Effector CD8-positive, alpha-beta T cell (primary cell): ENCODE data around the gene PNLIPRP2.

ENCODE experiments used
- DNase-seq: peaks from one replicate; lab custom pipeline; 2025; lab: John Stamatoyannopoulos, UW

Gene PNLIPRP2

DNA sequence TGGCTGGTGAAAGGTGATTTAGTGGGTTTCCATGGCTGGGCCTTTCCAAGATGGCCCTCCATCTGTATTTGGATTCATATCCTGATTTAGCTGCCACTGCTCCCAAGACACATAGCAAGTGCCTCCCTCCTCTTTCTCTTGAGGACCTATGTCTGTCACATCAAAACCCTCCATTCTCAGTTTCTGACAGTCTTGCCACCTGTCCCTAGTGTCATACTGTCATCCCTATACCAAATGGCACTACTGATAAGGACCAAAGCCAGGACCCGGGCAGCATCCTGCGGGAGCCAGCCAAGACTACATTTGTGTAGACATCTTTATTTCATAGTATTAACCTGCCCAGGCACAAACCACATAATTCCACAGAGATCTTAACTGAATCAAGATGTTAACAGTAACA lies 34.8 kb downstream of the PNLIPRP2 start:
- no peak for DNase-seq

DNA sequence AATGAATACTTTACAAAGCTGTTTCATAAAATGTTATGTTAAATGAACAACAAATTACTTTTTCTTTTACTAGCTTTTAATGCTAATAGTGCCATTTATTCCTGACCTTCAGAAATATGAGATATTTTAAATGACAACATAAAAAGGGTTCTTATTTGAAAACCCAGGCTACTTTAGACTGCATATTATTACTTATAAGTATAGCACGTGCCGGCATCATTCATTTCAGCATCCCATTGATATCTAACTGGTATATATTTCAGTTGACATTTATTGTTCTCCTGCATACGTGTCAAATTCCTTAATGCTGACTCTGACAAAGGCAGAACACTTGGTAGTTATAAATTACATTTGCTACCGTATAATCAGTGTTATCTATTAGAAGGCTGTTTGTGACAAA lies 35.3 kb downstream of the PNLIPRP2 start:
- no peak for DNase-seq

DNA sequence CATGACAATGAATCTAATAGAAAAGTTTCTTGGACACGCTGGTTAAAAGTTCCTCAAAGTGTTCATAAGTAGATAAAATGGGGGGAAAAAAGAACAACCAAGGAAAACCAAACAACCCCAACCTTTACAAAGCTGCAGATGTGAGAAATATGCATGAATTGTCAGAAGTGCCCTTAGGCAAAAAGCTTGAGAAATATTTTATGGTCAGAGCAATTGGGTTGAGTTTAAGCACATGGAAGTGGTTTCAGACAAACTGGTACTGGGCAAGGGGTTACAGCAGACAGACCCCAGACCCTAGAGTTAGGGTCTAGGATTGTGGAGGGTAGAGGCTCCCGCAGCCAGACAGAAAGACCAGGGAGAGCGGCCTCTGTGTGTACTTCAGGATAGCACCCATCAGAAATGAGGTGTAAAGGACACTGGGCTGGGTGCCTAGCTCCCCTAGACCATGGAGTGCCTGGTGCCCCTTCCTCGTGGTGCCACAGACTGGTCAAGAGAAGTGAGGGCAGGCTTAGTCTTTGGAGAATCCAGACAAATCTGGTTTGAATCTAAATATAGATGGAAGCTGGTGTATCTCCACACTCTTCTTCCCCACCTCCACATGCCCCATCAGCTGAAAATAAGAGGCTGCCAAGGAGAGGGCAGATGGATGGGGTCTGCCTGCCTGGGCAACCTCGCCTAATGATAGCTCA lies 37.3 kb downstream of the PNLIPRP2 start:
- DNase-seq, result no peak

DNA sequence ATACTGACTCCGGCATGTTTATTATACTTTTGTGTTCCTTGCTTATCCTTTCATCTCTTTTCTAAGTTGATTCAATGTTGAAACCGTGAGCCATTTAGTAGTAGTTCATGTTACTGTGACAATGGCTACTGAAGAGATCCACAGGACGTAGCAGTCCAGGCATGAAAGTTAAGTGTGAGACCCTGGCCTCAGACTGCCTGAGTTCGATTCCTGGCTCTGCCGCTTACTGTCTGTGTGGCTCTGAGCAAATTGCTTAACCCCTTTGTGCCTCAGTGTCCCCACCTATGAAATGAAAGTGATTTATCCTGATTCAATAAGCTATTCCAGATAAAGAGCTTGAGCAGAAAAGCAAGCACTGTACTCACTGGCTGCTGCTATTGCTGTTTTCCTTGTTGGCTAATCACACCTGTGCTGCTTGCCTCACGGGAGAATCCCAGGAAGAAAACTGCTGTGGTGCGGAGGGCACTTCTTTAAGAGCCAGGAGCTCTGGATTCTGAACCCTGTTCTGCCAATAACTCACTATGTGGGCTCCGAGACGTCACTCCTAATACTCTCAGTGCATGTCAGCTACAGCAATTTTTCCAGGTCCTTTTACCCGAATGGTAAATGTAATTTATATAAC lies 38.4 kb downstream of the PNLIPRP2 start:
- no peak for DNase-seq

DNA sequence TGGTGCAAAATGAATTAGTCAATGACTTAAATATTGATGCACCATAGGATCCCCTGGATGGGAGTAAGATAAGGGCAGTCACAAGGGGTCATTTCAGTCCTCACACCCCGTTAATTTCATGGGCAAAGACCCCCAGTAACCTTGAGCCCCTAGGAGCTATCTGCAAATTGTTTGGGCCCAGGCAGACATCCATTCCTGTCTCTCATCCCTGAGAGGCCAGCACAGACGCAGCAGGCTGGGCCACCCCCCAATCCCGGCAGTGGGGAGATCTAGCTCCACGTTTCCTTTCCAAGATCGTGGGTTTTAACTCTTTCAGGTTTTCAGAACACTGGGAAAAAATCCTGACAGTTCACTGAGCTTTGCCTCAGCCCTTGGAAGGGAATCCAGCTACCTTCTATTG lies 40.1 kb downstream of the PNLIPRP2 start:
- no peak for DNase-seq

DNA sequence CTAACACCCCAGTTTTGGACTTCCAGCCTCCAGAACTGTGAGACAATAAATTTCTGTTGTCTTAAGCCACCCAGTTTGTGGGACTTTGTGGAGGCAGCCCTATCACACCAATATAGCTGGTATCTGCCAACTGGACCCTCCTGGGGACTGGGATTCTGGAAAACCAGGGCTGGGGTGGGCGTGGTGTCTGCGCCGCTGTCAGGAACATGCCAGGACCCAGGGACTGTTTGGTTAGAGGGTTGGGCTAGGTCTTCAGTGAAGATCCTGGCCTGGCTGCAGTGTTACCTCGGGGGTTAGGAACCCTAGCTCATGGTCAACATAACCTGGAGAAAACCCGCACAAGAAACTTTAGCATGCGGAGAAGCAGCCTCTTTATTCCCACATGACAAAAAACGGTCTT lies 42.6 kb downstream of the PNLIPRP2 start:
- DNase-seq, result no peak

DNA sequence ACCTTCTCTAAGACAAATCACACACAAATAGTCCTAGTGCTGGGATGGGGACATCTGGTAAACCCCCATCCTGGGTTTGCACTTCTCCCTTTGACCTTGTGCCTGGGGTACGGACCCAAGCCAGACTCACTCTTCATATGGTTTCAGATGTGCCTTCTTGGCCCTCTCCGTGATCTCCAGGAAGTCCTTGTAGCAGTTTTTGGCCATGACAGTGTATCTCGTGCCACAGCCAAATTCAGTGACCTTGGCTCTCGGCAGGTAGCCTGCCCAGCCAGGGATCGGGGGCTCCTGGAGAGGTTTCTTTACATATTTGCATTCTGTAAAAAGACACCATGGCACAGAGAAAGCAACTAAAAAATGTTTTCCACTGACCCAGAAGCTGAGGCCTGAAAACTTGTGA lies 43.9 kb downstream of the PNLIPRP2 start:
- no peak for DNase-seq

DNA sequence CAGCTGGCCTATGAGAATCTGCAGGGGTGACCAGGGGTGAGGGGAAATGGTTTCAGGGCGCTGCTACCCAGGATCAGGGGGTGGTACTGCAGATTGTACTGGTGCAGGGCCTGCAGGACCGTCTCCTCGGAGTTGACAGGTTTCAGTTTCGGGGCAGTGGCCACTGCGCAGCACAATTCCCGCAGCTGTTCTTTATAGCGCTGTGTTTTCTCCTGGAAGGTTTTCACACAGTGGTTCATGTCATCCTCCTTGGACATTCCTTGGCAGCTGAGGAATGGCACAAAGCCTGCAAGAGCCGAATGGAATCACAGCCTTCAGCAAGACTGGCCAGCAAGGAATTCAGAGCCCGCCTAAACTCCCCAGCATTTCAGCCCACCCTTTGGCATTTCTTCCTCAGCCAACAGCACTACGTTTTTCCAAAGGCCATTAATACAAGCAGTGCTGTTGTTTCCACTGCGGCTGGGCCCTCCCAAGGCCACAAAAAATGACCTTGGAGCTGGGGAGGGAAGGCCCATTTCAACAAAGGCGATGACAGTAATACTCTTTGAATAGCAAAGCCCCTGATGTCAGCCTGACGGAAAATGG lies 44.9 kb downstream of the PNLIPRP2 start:
- no peak for DNase-seq

DNA sequence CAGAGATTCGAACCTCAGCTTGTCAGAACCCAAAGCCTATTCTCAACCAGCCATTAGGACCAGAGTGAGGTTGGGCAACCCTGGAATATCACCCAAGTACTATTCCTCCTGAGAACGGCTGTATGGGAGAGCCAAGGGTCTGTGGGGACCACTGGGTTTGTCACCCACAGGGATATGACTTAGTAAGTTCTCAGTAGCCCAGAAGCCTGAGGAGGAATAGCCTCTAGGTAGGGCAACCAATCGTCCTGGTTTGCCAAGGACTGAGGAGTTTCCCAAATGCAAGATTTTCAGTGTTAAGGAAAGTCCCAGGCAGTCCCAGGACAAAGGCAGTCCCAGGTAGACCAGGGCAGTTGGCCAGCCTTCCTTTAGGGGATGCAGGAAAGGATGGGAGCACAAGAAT lies 46.7 kb downstream of the PNLIPRP2 start:
- DNase-seq, result no peak

DNA sequence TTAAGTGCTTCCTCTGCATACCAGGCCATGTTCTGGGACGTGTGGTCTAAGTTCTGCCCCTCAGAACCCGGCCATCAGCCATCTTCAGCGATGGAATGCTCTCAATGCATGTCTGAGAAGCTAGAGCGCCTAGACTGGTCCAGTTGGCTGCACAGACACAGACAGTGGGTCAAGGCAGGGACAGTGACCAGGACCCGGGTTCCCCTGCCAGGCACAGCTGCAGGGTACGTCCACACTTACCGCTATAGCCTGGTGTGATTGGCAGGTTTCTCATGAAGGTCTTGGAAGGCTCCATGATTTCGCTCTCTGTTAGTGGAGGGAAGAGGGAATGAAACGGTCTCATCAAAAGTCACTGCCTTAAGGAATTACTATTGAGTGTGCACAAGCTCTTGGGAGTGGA lies 47.3 kb downstream of the PNLIPRP2 start:
- no peak for DNase-seq

DNA sequence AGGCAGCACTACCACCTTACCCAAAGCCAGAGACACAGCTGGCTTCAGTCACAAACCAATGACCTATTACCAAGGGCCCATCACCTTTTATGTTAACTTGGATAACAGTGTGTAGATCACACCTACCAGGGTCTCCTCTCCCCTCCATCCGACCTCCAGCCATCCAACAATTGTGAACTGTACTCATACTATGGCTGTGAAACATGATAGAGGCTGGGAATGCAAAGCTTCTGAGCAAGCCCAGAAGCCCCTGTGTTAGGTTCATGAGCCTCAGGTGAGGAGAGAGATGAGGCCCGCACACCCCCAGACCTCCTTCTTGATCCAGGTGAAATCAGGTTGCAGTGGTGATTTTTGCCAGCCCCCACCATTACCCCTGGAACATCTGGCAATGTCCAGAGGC lies 47.7 kb downstream of the PNLIPRP2 start:
- DNase-seq, result no peak

DNA sequence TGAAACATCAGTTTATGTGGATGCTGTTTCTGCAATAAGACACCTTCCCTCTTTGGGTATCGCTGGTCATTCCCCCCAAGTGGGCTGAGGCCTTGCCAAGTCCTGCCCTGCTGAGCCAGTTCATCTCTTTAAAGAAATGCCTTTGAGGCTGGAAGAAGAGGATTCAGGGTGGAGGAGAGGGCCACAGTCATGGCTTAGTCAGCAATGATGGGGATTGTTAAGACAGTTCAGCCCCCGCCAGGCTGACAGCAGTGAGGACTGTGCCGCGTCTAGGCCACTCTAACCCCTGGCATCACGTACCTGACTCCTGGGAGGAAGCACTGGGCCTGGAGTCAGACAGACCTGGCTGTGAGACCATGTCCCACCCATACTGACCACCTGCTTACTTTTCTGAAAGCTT lies 48.3 kb downstream of the PNLIPRP2 start:
- DNase-seq, result no peak

DNA sequence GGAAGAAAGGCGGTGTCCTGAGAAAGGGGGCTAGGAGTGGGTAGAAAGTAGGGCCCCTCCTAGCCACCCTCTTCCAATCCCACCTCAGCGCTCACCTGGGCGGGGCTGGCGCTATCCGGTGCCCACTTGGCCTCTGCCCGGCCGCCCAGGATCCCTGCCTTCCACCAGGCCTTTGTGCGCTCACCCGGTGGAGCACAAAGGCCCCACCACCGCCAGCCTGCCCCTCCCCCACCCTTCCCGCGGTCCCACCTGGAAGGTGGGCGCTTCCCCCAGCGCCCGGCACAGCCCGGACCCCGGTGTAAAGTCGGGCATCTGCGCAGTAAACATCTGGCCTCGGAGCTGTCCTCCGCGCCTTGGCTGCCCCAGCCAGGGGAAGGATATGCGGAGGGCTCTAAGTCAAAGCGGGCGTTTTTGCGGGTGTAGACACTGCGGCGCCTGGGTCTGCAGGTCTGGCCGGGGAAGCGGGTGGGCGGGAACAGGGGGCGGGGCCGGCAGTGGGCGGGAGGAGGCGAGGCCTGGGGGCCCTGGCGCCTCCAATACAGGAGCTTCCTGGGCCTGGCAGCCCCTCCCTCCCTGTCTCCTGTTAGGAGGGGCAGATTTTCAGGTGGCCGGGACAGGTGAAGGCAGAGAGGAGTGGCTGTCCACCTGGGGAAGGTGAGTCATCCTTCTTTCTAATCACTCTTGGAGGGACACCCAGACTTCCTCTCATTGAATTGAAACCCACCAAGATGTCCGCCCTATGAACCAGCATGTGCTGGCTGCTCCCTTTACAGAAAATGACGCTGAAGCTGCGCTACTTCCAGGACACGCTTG lies 49.3 kb downstream of the PNLIPRP2 start:
- no peak for DNase-seq

DNA sequence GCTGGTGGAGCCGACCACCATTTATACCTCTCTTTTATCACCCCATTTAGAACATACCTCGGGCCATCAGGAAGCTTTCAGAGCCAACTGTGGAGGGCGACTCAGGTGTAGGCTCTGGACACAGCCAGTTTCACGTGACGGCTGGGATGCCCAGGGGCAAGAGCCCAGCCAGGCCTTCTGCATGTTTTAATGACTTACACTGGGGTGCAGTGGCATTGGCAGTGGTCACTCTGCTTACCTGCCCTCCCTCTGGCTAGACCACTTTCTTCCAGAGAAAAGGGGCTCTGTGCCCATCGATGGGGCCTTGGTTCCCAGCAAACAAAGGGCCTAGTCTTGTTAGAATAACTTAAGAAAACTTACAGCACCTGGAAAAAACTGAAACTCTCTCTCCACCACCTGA lies 50.0 kb downstream of the PNLIPRP2 start:
- no peak for DNase-seq

DNA sequence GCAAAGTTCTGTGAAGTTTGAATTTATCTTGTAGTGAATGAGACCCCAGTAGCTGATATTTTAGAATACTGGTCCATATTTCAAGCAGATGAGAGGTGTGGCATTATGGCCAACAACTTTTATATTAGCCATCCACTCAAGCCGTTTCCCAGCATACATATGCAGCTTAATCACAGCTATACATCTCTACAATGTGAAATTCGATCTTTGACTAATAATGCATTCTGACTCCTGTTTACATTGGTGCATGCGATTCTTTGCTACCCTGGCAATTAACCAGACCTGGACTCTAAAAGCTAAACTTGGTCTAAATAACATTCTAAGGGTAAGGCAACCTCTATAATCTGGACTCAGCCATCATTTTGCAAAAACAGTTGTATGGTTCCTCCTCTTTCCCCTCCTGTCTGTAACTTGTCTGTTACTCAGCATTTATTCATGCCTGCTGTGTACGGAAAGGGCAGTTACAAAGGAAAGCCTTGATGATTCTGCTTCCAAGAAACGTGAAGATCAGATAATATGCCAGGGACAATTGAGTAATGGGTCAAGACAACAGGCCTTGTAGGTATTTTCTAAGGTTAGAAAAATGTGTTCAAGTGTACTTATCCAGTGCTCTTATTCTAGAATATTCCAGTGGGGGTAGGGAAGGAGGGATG lies 50.6 kb downstream of the PNLIPRP2 start:
- DNase-seq, result no peak

DNA sequence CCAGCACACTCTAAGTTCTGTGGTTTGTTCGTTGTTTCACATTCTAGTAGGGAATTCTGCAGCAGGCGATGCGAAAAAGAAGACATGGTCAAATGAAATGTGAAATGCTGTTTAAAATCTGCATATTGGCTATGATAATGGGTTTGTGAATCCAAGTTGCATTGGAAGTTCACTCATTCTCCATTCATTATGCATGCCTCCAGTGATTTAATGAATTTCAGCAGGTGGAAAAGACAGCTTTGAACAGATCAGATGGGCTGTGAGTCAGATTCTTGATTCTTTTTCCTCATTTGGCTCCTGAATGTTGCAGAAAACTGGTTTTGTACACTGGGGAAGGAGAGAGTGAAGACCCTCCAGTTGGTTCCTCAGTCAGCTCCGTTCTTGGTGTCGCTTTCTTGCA lies 52.1 kb downstream of the PNLIPRP2 start:
- DNase-seq, result no peak

DNA sequence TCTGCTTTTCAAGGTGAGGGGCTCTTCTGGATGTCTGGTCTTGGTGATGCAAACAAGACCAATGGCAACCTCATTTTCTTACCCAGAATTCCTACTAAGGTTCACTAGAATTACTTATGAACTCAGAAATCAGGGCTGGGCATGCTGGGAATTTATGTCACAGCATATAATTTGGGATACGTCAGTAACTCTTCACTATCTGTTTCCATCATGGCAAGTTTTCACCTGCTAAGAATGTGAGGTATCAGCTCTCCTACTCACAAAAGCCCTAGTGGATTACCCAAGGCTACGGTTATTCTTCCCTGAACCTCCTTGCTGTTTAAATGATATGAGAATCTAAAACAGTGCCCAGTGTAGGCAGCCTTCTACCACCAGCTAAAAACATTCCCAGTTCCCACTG lies 53.1 kb downstream of the PNLIPRP2 start:
- no peak for DNase-seq

DNA sequence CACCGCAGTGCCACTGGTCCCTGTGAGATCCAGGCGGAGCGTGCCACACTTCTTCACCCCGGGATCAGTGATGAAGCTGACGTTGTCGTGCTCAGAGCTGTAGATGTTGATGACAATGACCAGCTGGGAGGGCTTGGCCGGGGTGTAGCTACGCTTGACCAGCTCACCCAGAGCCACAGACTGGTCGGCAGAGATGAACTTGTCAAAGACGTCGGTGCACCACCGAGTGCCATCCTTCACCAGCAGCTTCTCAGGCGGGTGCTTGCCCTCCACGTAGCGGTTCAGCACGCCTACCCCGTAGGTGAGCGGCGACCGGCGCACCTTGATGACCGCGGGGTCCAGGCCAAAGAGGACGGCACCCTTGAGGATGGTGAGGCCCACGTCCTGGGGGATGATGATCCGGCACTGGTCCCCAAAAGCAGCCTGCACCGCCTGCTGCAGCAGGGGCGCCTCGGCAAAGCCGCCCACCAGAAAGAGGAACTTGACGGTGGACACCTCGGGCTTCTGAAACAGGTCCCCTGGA lies 54.2 kb downstream of the PNLIPRP2 start:
- DNase-seq, result no peak

DNA sequence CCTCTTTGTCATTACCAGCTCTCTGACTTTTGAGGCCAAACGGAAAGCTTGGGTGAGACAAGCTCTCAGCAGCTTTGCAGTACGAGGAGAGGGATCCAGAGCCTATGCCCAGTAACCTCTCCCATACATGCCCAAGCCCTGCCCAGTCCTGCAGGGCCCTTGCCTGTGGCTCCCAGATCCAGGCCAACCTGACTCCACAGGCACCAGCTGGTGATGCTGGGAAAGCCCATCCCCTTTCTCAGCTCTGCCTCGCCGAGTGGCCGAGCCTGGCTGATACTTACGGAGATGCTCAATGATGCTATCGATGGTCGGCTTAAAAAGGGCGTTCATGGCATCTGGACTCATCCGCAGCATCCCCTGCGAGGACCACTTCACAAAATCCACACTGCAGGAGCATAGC lies 55.4 kb downstream of the PNLIPRP2 start:
- DNase-seq, result no peak

DNA sequence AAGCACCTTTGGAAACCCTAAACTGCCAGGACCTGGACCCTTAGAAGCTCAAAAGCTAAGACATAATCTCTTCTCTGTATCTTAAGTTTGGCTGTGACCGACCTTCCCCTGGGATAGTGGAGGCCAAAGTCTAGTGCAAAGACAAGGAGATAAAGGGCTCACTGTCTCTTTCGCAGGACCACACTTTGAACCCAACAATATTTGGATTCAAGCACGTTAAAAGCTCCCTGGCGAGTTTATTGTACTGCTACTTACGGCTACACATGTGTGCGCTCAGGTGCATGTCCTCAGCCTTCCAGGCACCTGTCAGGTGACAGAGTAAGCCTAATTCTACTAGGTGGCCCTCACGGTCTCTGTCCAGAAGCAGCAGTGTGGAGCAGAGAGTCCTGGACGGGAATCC lies 55.9 kb downstream of the PNLIPRP2 start:
- DNase-seq, result no peak

DNA sequence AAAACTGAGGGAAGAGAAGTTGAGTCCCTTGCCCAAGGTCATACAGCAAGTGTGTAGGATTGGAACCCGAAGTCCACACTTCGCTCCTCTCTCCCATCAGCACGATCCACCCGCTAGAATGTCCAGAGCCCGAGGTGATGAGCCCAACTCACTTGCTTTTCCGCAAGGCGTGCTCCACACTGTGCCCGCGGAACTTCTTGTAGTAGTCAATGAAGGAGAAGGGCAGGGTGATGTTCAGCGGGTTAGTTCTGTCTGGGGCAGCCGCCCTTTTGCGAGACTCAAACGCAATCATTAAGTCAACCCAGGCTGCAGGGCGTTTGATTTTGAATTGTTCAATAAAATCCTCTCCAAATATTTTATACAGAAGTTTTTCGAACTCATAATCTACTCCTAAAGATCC lies 58.6 kb downstream of the PNLIPRP2 start:
- DNase-seq, result no peak

DNA sequence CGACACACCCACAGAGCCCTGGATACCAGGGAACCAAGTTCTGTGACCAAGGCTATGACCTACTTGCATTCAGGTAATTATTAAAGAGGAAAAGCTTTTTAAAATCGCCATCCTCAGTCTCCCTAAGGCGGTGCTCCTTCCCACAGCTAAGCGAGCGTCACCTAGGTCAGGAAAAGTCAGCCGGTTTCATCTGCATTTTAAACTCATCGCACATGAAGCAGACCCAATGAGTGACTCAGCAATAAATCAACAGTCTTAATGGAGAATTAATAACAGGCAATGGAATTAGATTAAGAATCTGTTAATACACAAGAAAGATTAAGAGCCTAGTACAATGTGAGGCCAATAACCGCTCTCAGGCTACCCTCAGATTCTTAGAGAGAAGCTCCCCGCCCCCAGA lies 62.4 kb downstream of the PNLIPRP2 start:
- no peak for DNase-seq
